ENCODE measurements around the gene CXCL14.

CXCL14 gene

GRCh38 chr5:135543485-135544304 lies 35.1 kb downstream of the CXCL14 start:
- peak; percentile 54 for DNase-seq (ENCODE audit: low spot score)
- in situ Hi-C loops (cut with MboI; ENCODE audit: low pct_unique_long_range_greater_than_20kb, low sequenced_read_pairs, unreplicated experiment), result no loop called here
- TF ChIP-seq, protein P1, sequence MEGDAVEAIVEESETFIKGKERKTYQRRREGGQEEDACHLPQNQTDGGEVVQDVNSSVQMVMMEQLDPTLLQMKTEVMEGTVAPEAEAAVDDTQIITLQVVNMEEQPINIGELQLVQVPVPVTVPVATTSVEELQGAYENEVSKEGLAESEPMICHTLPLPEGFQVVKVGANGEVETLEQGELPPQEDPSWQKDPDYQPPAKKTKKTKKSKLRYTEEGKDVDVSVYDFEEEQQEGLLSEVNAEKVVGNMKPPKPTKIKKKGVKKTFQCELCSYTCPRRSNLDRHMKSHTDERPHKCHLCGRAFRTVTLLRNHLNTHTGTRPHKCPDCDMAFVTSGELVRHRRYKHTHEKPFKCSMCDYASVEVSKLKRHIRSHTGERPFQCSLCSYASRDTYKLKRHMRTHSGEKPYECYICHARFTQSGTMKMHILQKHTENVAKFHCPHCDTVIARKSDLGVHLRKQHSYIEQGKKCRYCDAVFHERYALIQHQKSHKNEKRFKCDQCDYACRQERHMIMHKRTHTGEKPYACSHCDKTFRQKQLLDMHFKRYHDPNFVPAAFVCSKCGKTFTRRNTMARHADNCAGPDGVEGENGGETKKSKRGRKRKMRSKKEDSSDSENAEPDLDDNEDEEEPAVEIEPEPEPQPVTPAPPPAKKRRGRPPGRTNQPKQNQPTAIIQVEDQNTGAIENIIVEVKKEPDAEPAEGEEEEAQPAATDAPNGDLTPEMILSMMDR (IDR thresholded peaks at IDR 0.05; ENCODE audit: extremely low read depth, insufficient read depth, missing control alignments), result no peak

DNA sequence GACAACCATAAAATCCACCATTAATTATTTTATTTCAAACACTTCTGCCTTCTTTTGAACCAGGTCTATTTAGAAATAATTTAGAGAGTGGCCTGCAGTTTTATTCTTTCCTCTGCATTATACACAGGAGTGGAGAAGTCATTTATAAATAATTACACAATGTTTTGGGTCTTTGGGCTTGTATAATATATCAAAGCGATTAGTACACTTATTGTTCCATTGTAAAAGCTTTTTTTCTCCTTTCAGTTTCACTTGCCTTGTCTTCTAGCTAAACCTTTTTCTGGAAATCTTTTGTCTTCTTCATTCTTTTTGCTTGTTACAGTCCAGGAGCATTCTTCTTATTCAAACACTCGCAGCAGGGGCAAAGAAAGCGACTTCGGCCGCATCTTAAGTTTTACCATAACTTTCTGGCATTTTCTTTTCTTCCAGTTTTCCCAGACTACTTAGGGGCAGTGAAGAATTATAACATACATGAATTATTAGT lies 35.7 kb downstream of the CXCL14 start:
- no peak for DNase-seq (ENCODE audit: low spot score)
- TF ChIP-seq, protein P1 (IDR thresholded peaks at IDR 0.05; ENCODE audit: extremely low read depth, insufficient read depth, missing control alignments), result no peak
- in situ Hi-C loops (cut with MboI; ENCODE audit: low pct_unique_long_range_greater_than_20kb, low sequenced_read_pairs, unreplicated experiment), result no loop called here

DNA sequence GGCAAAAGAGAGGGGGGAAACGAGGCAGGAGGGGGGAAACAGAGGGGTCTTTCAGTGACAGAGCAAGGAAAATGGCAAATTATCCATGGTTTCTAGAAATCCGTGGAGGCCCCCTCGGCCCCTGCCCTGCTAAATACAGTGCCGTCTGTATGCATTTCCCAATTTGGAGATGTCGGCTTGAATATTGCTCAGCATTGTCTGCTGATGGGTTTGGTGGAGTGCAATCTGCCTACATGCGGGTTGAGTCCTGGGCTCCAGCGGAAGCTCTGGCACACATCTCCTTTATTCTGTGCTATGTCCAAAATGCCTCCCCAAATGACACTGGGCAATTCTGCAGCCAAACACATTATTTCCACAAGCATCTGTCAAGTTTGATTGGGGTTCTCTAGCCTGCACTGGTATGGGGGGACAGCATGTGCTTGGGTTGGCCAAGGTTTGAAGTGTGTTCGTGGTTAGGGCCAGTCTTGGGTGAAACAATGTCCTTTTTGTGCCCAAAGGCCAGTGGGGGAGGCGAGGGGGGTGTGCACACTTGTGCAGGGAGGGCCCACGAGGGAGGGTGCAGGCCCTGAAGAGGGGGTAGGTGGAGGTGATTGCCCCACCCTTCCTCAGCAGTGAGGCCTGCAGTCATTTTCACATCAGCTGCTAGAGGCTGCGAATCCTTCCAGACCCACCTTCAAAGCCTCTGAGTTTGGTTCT lies 36.8 kb downstream of the CXCL14 start:
- TF ChIP-seq, protein P1 (IDR thresholded peaks at IDR 0.05; ENCODE audit: extremely low read depth, insufficient read depth, missing control alignments), result no peak
- in situ Hi-C loops (cut with MboI; ENCODE audit: low pct_unique_long_range_greater_than_20kb, low sequenced_read_pairs, unreplicated experiment), result no loop called here
- no peak for DNase-seq (ENCODE audit: low spot score)

GRCh38 chr5:135539430-135540005 lies 39.3 kb downstream of the CXCL14 start:
- DNase-seq (ENCODE audit: low spot score), result no peak
- TF ChIP-seq, protein P1 (IDR thresholded peaks at IDR 0.05; ENCODE audit: extremely low read depth, insufficient read depth, missing control alignments), result no peak
- in situ Hi-C loops (cut with MboI; ENCODE audit: low pct_unique_long_range_greater_than_20kb, low sequenced_read_pairs, unreplicated experiment), result no loop called here

- in situ Hi-C loops (cut with MboI; ENCODE audit: low pct_unique_long_range_greater_than_20kb, low sequenced_read_pairs, unreplicated experiment), result no loop called here
- TF ChIP-seq, protein P1 (IDR thresholded peaks at IDR 0.05; ENCODE audit: extremely low read depth, insufficient read depth, missing control alignments), result no peak
- no peak for DNase-seq (ENCODE audit: low spot score)
Observed at GRCh38 chr5:135538261-135538660, 40.5 kb downstream of the CXCL14 start.

DNA sequence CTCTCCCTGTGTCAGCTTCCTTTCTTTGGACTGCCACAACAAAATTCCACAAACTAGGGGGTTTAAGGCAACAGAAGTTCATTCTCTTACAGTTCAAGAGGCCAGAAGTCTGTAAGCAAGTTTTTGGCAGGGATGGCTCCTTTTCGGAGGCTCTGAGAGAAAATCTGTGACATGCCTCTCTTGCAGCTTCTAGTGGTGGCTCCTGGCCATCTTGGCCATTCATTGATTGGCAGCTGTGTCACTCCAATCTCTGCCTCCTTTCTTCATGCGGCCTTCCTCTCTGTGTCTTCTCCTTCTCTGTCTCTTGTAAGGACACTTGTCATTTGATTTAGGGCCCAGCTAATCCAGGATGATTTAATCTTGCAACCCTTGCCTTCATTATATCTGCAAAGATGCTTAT lies 41.0 kb downstream of the CXCL14 start:
- TF ChIP-seq, protein P1 (IDR thresholded peaks at IDR 0.05; ENCODE audit: extremely low read depth, insufficient read depth, missing control alignments), result no peak
- no peak for DNase-seq (ENCODE audit: low spot score)
- in situ Hi-C loops (cut with MboI; ENCODE audit: low pct_unique_long_range_greater_than_20kb, low sequenced_read_pairs, unreplicated experiment), result no loop called here
